LNCAP (cell line): ENCODE data around the gene SYNDIG1.

Experiments
- CTCF ChIP-seq: fragments of 450-650 bp; IDR thresholded peaks from 2 replicates; pipeline ENCODE4 v1.5.1; 2017; ENCODE audit warnings: mild to moderate bottlenecking

SYNDIG1 gene

GRCh38 chr20:24575811-24576210, 106.4 kb downstream of the SYNDIG1 start:
- TF ChIP-seq CTCF: no peak

GRCh38 chr20:24576447-24576846, 107.0 kb downstream of the SYNDIG1 start:
- no peak for TF ChIP-seq CTCF

- no peak for TF ChIP-seq CTCF
Observed at GRCh38 chr20:24577271-24577909, 108.0 kb downstream of the SYNDIG1 start.

- TF ChIP-seq CTCF: no peak
Observed at GRCh38 chr20:24578567-24579415, 109.4 kb downstream of the SYNDIG1 start.

- TF ChIP-seq CTCF: no peak
Observed at GRCh38 chr20:24579475-24579874, 110.0 kb downstream of the SYNDIG1 start.

- TF ChIP-seq CTCF: no peak
Observed at GRCh38 chr20:24580006-24580405, 110.6 kb downstream of the SYNDIG1 start.

- no peak for TF ChIP-seq CTCF
Observed at GRCh38 chr20:24580855-24581254, 111.4 kb downstream of the SYNDIG1 start.
